SK-N-SH (cell line): ENCODE measurements around the gene GPRC6A.

Experiments used
- CHD2 ChIP-seq: fragments of 150-350 bp; IDR thresholded peaks from 2 replicates; pipeline ENCODE4 v1.6.1; 2018; ENCODE audit warnings: low read length; ENCODE audit not compliant: partially characterized antibody
- CTCF ChIP-seq: fragments of 200-600 bp; sonication (generic); IDR thresholded peaks from 2 replicates; pipeline ENCODE4 v1.6.1; 2017; ENCODE audit warnings: antibody characterized with exemption, mild to moderate bottlenecking, moderate library complexity
- EZH2phosphoT487 ChIP-seq: fragments of 200-600 bp; sonication (generic); IDR thresholded peaks from 2 replicates; pipeline ENCODE4 v1.6.1; 2017; ENCODE audit warnings: low read depth, mixed run types, mild to moderate bottlenecking, antibody characterized with exemption, moderate library complexity, borderline replicate concordance
- RXRA ChIP-seq: IDR thresholded peaks from 2 replicates; pipeline ENCODE4 v1.4.0; 2012; ENCODE audit warnings: low read depth, mild to moderate bottlenecking, borderline replicate concordance
- SMC3 ChIP-seq: IDR thresholded peaks from 2 replicates; pipeline ENCODE4 v1.6.1; 2012; ENCODE audit warnings: low read depth, low read length, improper control_type of control experiment
- TF ChIP-seq, protein P1 (sequence below): fragments of 150-350 bp; IDR thresholded peaks from 2 replicates; pipeline ENCODE4 v1.6.1; 2017; ENCODE audit warnings: antibody characterized with exemption, low read length, low read depth, borderline replicate concordance

GRCh38 chr6:116858060-116858459, 29.2 kb upstream of the GPRC6A start:
- no peak for TF ChIP-seq CHD2
- TF ChIP-seq CTCF = no peak
- TF ChIP-seq, protein P1, sequence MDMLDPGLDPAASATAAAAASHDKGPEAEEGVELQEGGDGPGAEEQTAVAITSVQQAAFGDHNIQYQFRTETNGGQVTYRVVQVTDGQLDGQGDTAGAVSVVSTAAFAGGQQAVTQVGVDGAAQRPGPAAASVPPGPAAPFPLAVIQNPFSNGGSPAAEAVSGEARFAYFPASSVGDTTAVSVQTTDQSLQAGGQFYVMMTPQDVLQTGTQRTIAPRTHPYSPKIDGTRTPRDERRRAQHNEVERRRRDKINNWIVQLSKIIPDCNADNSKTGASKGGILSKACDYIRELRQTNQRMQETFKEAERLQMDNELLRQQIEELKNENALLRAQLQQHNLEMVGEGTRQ = no peak
- TF ChIP-seq RXRA = no peak
- TF ChIP-seq SMC3 = no peak
- TF ChIP-seq EZH2phosphoT487 = no peak
